ENCODE data around the gene TIMM44. TPM values are rescaled to one million over a fixed set of nuclear protein-coding genes. Genes with fewer than 3 reads are reported as not detected.

The TIMM44 gene
- polyA plus RNA-seq, 1 donor (not counting 4 experiments of a cell fraction or from before 2014, with no cell fraction given) = 34.8 TPM

- Histone ChIP-seq H3K36me3 (ENCODE audit: control insufficient read depth in 2 of 2, extremely low read depth in 1 of 2, insufficient read depth in 2 of 2, low read length in 2 of 2) (peaks cover 7 to 11% of the 10 kb centered on the region in 2 experiments), H3K9me3 (ENCODE audit: control insufficient read depth, low read depth, low read length) (no peaks in the 10 kb centered on the region), H4K20me1 (ENCODE audit: control insufficient read depth, extremely low read depth, insufficient read depth, low read length) (peaks cover 4% of the 10 kb centered on the region), H3K79me2 (ENCODE audit: control insufficient read depth, insufficient read depth, low read length) (peaks cover 11% of the 10 kb centered on the region), H3K27me3 (ENCODE audit: control insufficient read depth, extremely low read depth, insufficient read depth, low read length) (peaks cover 15% of the 10 kb centered on the region), H2AFZ (ENCODE audit: control insufficient read depth, low read length) (no peak overlapping the region), H3K4me1 (ENCODE audit: control insufficient read depth, extremely low read depth, insufficient read depth, low read length) (peaks cover 9% of the 10 kb centered on the region), H3K9ac (ENCODE audit: control insufficient read depth, extremely low read depth, insufficient read depth, low read length) (no peak overlapping the region), H3K4me3 (ENCODE audit: control insufficient read depth in 2 of 3, extremely low read depth in 1 of 3, insufficient read depth in 2 of 3, low read depth in 1 of 3, low read length in 3 of 3) (no peak overlapping the region), H3K27ac (ENCODE audit: control insufficient read depth, insufficient read depth, low read length) (no peak overlapping the region), H3K9me1 (ENCODE audit: control insufficient read depth, extremely low read depth, insufficient read depth, low read length) (no peaks in the 10 kb centered on the region), H3K4me2 (ENCODE audit: control insufficient read depth, extremely low read depth, insufficient read depth, low read depth, low read length) (no peak overlapping the region)
- no peak for DNase-seq (ENCODE audit: low read depth, low spot score)
- FAIRE-seq = no peak
- dilution Hi-C loops (cut with MboI; ENCODE audit: extremely low pct_ligation_motif_present, low sequenced_read_pairs) = no loop called here
- TF ChIP-seq, protein P1, sequence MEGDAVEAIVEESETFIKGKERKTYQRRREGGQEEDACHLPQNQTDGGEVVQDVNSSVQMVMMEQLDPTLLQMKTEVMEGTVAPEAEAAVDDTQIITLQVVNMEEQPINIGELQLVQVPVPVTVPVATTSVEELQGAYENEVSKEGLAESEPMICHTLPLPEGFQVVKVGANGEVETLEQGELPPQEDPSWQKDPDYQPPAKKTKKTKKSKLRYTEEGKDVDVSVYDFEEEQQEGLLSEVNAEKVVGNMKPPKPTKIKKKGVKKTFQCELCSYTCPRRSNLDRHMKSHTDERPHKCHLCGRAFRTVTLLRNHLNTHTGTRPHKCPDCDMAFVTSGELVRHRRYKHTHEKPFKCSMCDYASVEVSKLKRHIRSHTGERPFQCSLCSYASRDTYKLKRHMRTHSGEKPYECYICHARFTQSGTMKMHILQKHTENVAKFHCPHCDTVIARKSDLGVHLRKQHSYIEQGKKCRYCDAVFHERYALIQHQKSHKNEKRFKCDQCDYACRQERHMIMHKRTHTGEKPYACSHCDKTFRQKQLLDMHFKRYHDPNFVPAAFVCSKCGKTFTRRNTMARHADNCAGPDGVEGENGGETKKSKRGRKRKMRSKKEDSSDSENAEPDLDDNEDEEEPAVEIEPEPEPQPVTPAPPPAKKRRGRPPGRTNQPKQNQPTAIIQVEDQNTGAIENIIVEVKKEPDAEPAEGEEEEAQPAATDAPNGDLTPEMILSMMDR (optimal IDR thresholded peaks at IDR 0.05 in 1 of 3, IDR thresholded peaks at IDR 0.05 in 1 of 3, conservative IDR thresholded peaks at IDR 0.05 in 1 of 3; ENCODE audit: extremely low read depth in 1 of 3, insufficient read depth in 2 of 3, low read length in 3 of 3) = no peak
- no peak for TF ChIP-seq EZH2 (IDR thresholded peaks at IDR 0.05; ENCODE audit: low read length)
Measured at GRCh38 chr19:7912144-7912696, 31.2 kb downstream of the TIMM44 start.

GRCh38 chr19:7911508-7912143 is 31.8 kb downstream of the TIMM44 start:
- Histone ChIP-seq H3K4me3 (ENCODE audit: control insufficient read depth in 2 of 3, extremely low read depth in 1 of 3, insufficient read depth in 2 of 3, low read depth in 1 of 3, low read length in 3 of 3) (no peak overlapping the region), H3K36me3 (ENCODE audit: control insufficient read depth in 2 of 2, extremely low read depth in 1 of 2, insufficient read depth in 2 of 2, low read length in 2 of 2) (peaks cover 7 to 11% of the 10 kb centered on the region in 2 experiments), H2AFZ (ENCODE audit: control insufficient read depth, low read length) (no peak overlapping the region), H3K4me1 (ENCODE audit: control insufficient read depth, extremely low read depth, insufficient read depth, low read length) (peaks cover 9% of the 10 kb centered on the region), H3K4me2 (ENCODE audit: control insufficient read depth, extremely low read depth, insufficient read depth, low read depth, low read length) (no peak overlapping the region), H3K9ac (ENCODE audit: control insufficient read depth, extremely low read depth, insufficient read depth, low read length) (no peak overlapping the region), H3K27me3 (ENCODE audit: control insufficient read depth, extremely low read depth, insufficient read depth, low read length) (peaks cover 10% of the 10 kb centered on the region), H3K9me1 (ENCODE audit: control insufficient read depth, extremely low read depth, insufficient read depth, low read length) (no peaks in the 10 kb centered on the region), H3K79me2 (ENCODE audit: control insufficient read depth, insufficient read depth, low read length) (peaks cover 14% of the 10 kb centered on the region), H3K27ac (ENCODE audit: control insufficient read depth, insufficient read depth, low read length) (no peak overlapping the region), H4K20me1 (ENCODE audit: control insufficient read depth, extremely low read depth, insufficient read depth, low read length) (peaks cover 5% of the 10 kb centered on the region), H3K9me3 (ENCODE audit: control insufficient read depth, low read depth, low read length) (no peaks in the 10 kb centered on the region)
- FAIRE-seq (no peak), DNase-seq (ENCODE audit: low read depth, low spot score) (no peak)
- no peak for TF ChIP-seq EZH2 (IDR thresholded peaks at IDR 0.05; ENCODE audit: low read length)
- TF ChIP-seq, protein P1 (optimal IDR thresholded peaks at IDR 0.05 in 1 of 3, IDR thresholded peaks at IDR 0.05 in 1 of 3, conservative IDR thresholded peaks at IDR 0.05 in 1 of 3; ENCODE audit: extremely low read depth in 1 of 3, insufficient read depth in 2 of 3, low read length in 3 of 3) = no peak
- dilution Hi-C loops (cut with MboI; ENCODE audit: extremely low pct_ligation_motif_present, low sequenced_read_pairs) = no loop called here
